GM12873 (cell line): ENCODE data around the gene ACTL8.

Experiments
- CTCF ChIP-seq: IDR thresholded peaks from 2 replicates; pipeline ENCODE4 v1.5.1; 2012; ENCODE audit warnings: low read depth, mild to moderate bottlenecking, moderate library complexity, low read length, control low read depth; ENCODE audit not compliant: insufficient read depth; ENCODE audit errors: missing control alignments

ACTL8 gene

GRCh38 chr1:17755120-17755519 lies at the start of gene ACTL8:
Gene ACTL8 (plus strand): TSS chr1:17755333. CDS start chr1:17823009, 67,676 bp downstream.
- TF ChIP-seq CTCF, result peak; percentile 52

DNA sequence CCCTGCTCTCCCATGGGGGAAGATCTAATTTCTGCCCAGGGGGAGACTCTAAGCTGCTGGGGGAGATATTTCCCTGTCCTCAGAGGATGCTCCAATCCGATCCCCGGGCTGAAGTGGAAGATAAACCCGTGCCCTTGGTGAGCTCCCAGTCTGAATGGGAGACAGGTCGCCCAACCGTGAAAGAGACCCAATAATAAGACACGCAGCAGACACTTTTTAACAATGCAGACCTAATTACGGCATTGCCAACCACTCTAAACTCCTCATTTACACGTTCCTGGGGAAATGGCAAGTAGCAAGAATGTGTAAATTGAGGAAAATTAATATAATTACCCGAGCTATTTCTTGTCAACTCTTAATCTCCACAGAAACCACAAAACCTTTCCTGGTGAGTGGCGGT lies 48.7 kb upstream of the ACTL8 start:
- TF ChIP-seq CTCF, result no peak

GRCh38 chr1:17709981-17710380 lies 45.2 kb upstream of the ACTL8 start:
- no peak for TF ChIP-seq CTCF

DNA sequence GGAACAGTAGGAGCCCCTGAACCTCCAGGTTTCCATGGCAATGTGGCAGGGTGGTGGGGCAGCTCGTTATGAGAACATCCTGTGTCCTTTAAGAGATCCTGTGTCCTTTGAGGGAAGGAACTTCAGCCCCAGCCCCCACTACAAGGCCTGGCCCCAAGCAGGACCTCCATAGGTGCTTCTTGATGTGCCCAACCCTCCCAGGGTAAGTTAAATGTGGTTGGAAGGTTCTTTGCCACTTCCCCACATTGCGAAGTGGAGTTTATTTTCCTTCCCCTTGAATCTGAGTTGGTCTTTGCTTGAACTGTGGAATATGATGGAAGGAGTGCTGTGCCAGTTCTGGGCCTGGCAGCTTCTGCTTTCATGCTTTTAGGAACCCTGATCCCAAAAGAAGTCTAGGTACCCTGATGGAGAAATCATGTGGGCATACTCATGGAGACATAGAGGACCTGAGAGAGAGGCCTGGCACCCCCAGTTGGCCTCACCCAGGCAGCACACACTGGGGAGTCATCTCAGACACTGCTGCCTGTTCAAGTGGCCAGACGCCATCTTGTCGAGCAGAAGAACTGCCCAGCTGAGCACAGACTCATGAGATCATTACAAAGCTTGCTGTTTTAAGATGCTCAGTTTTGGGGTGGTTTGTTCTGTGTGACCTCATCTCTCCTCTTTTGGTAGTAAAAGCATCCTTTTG lies 44.1 kb upstream of the ACTL8 start:
- no peak for TF ChIP-seq CTCF

GRCh38 chr1:17711577-17711910 lies 43.6 kb upstream of the ACTL8 start:
- TF ChIP-seq CTCF, result no peak

GRCh38 chr1:17711941-17712340 lies 43.2 kb upstream of the ACTL8 start:
- TF ChIP-seq CTCF, result no peak

DNA sequence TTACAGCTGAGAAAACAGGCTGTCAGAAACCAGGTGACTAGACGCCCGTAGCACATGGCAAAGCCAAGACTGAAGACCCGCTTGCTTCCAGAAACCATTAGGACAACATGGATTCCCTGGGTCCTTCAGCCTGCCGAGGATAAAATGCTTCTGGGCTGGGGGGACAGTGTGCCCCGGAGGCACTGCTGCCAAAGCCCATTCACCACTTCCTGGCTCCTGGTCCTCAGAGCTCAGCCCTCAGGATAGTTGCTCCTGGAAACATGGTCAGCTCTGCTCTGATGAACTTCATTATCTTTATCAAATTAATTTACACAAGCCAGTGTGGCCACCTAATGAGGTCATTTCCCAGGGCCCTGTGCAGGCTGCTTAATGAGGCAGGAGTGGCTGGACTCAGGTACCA lies 41.1 kb upstream of the ACTL8 start:
- TF ChIP-seq CTCF, result no peak
